ENCODE results near the gene DNAAF5. TPM values are rescaled to one million over a fixed set of nuclear protein-coding genes. Genes with fewer than 3 reads are reported as not detected.
"Not testable (repeated sequence)": the region's sequence is repeated elsewhere in the genome, so short reads cannot be mapped to it uniquely, and the experiment has no call there.

The DNAAF5 gene
- total and polyA plus RNA-seq, 2 of the 4 experiments (the other 2 are of a cell fraction), result 12.4 to 32.6 TPM

DNA sequence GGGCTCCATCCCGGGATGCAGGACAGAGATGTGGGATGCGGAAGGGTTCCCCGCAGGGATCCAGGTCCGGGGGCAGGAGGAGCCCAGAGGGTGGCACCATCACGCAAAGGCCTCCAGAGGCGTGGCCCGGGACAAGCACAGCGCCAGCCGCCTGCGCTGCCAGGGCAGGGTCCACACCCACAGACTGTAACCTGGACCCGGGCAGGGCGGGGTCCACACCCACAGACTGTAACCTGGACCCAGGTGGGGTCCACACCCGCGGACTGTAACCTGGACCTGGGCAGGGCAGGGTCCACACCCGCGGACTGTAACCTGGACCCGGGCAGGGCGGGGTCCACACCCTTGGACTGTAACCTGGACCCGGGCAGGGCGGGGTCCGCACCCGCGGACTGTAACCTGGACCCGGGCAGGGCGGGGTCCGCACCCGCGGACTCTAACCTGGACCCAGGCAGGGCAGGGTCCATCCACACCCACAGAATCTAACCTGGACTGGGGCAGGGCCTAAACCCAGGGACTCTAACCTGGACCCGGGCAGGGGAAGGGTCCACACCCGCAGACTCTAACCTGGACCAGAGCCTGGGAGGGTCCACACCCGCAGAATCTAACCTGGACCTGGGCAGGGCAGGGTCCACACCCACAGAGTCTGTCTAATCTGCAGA lies 68.3 kb downstream of the DNAAF5 start:
- Histone ChIP-seq H2BK5ac (ENCODE audit: low read depth, low read length, poor library complexity, severe bottlenecking) (no peak overlapping the region), H3K56ac (ENCODE audit: extremely low read depth, insufficient read depth, low read length) (no peak overlapping the region), H3K79me1 (ENCODE audit: low read depth in 1 of 2, low read length in 2 of 2) (no peaks in the 10 kb centered on the region), H3K36me3 (ENCODE audit: control insufficient read depth, insufficient read depth, low read length) (no peaks in the 10 kb centered on the region), H2BK15ac (ENCODE audit: low read depth, low read length) (no peak overlapping the region), H2BK20ac (ENCODE audit: low read depth, low read length) (no peak overlapping the region), H4K91ac (ENCODE audit: insufficient read depth, low read depth, low read length) (no peak overlapping the region), H4K5ac (ENCODE audit: low read depth, low read length) (no peak overlapping the region), H3K14ac (replicated peaks; ENCODE audit: low read depth, low read length) (no peak overlapping the region), H3K23ac (ENCODE audit: low read depth, low read length) (no peak overlapping the region), H2AFZ (replicated peaks; ENCODE audit: low read length, poor library complexity) (no peak overlapping the region), H3K4me1 (ENCODE audit: control insufficient read depth, insufficient read depth, low read length) (no peaks in the 10 kb centered on the region), H2AK9ac (replicated peaks; ENCODE audit: low read depth, low read length, poor library complexity) (no peak overlapping the region), H3K27me3 (ENCODE audit: control insufficient read depth, insufficient read depth, low read length) (no peaks in the 10 kb centered on the region), H3K18ac (ENCODE audit: low read depth, low read length) (no peak overlapping the region), H4K20me1 (ENCODE audit: insufficient read depth, low read length) (no peaks in the 10 kb centered on the region), H3K4ac (ENCODE audit: low read depth, low read length) (no peak overlapping the region), H2AK5ac (ENCODE audit: low read depth, low read length) (no peak overlapping the region), H3K27ac (ENCODE audit: insufficient read depth, low read length) (no peak overlapping the region), H3K9me3 (ENCODE audit: control insufficient read depth, insufficient read depth, low read length) (no peaks in the 10 kb centered on the region), H4K8ac (ENCODE audit: low read depth in 2 of 2, low read length in 2 of 2) (no peak overlapping the region), H2BK120ac (ENCODE audit: low read depth, low read length) (no peak overlapping the region), H3K4me2 (ENCODE audit: low read depth, low read length) (no peak overlapping the region), H3K9me1 (ENCODE audit: insufficient read depth, low read length) (no peaks in the 10 kb centered on the region), H3K9ac (ENCODE audit: low read depth, low read length) (no peak overlapping the region), H3K4me3 (ENCODE audit: insufficient read depth, low read depth, low read length) (no peak overlapping the region)
- 97% methylated on average over 13 of the region's 31 CpGs; no CpG with 5 or more reads in 1 of the 2 experiments for WGBS, 2 experiments (ENCODE audit: extremely low coverage in 2 of 2, insufficient read length in 1 of 2)
- ChIA-PET POLR2A (ENCODE audit: unreplicated experiment) (no interaction called here), CTCF (no interaction called here)
- intact Hi-C loops (cut with micrococcal nuclease), result no loop called here
- no peak for DNase-seq
- in situ Hi-C loops (cut with MboI; ENCODE audit: low sequenced_read_pairs), result no loop called here
- TF ChIP-seq CHD1 (IDR thresholded peaks at IDR 0.05; ENCODE audit: low read depth, low read length), result no peak
- dilution Hi-C loops (cut with HindIII; ENCODE audit: low sequenced_read_pairs, unreplicated experiment), result no loop called here
- no peak for ATAC-seq (ENCODE audit: low read depth)
- no TSS peak for BruUV-seq (replicated peaks)

DNA sequence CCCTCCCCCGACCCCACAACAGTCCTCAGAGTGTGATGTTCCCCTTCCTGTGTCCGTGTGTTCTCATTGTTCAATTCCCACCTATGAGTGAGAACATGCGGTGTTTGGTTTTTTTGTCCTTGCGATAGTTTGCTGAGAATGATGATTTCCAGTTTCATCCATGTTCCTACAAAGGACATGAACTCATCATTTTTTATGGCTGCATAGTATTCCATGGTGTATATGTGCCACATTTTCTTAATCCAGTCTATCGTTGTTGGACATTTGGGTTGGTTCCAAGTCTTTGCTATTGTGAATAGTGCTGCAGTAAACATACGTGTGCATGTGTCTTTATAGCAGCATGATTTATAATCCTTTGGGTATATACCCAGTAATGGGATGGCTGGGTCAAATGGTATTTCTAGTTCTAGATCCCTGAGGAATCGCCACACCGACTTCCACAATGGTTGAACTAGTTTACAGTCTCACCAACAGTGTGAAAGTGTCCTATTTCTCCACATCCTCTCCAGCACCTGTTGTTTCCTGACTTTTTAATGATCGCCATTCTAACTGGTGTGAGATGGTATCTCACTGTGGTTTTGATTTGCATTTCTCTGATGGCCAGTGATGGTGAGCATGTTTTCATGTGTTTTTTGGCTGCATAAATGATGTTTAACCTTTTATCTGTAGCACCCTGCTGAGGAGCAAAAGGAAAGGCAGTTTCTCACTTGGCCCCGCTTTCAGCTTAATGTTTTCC lies 70.1 kb downstream of the DNAAF5 start:
- H2BK5ac ChIP-seq (ENCODE audit: low read depth, low read length, poor library complexity, severe bottlenecking); H2BK120ac ChIP-seq (ENCODE audit: low read depth, low read length); H3K9ac ChIP-seq (ENCODE audit: low read depth, low read length); DNase-seq; H3K18ac ChIP-seq (ENCODE audit: low read depth, low read length); H2AFZ ChIP-seq (replicated peaks; ENCODE audit: low read length, poor library complexity); intact Hi-C loops (cut with micrococcal nuclease); H3K14ac ChIP-seq (replicated peaks; ENCODE audit: low read depth, low read length); H2AK9ac ChIP-seq (replicated peaks; ENCODE audit: low read depth, low read length, poor library complexity); ATAC-seq (ENCODE audit: low read depth); H3K4me2 ChIP-seq (ENCODE audit: low read depth, low read length); in situ Hi-C loops (cut with MboI; ENCODE audit: low sequenced_read_pairs); H3K4ac ChIP-seq (ENCODE audit: low read depth, low read length); dilution Hi-C loops (cut with HindIII; ENCODE audit: low sequenced_read_pairs, unreplicated experiment); H2BK20ac ChIP-seq (ENCODE audit: low read depth, low read length); H3K9me1 ChIP-seq (ENCODE audit: insufficient read depth, low read length); H3K36me3 ChIP-seq (ENCODE audit: control insufficient read depth, insufficient read depth, low read length); H3K56ac ChIP-seq (ENCODE audit: extremely low read depth, insufficient read depth, low read length); H4K8ac ChIP-seq (ENCODE audit: low read depth in 2 of 2, low read length in 2 of 2); H3K23ac ChIP-seq (ENCODE audit: low read depth, low read length); H3K4me1 ChIP-seq (ENCODE audit: control insufficient read depth, insufficient read depth, low read length); H4K20me1 ChIP-seq (ENCODE audit: insufficient read depth, low read length); H2BK15ac ChIP-seq (ENCODE audit: low read depth, low read length); H4K5ac ChIP-seq (ENCODE audit: low read depth, low read length); BruUV-seq (replicated peaks); H2AK5ac ChIP-seq (ENCODE audit: low read depth, low read length); POLR2A ChIA-PET (ENCODE audit: unreplicated experiment); H3K27ac ChIP-seq (ENCODE audit: insufficient read depth, low read length); H3K79me1 ChIP-seq (ENCODE audit: low read depth in 1 of 2, low read length in 2 of 2); H3K27me3 ChIP-seq (ENCODE audit: control insufficient read depth, insufficient read depth, low read length); H3K9me3 ChIP-seq (ENCODE audit: control insufficient read depth, insufficient read depth, low read length); H4K91ac ChIP-seq (ENCODE audit: insufficient read depth, low read depth, low read length); H3K4me3 ChIP-seq (ENCODE audit: insufficient read depth, low read depth, low read length): not testable (repeated sequence)
- CTCF ChIA-PET, result interaction anchor here (0.6 kb wide), 1 partner anchor 364 kb away, joined by 4 read pairs; no protein-coding TSS in a partner anchor
- WGBS, 2 experiments (ENCODE audit: extremely low coverage in 2 of 2, insufficient read length in 1 of 2), result no CpG with 5 or more reads among the region's 10 CpGs
